Astrocyte (in vitro differentiated cells and primary cell): ENCODE data around the gene SLC6A9. TPM values are rescaled to one million over a fixed set of nuclear protein-coding genes. Genes with fewer than 3 reads are reported as not detected.

Source experiments
- DNase-seq: peaks from one replicate; pipeline ENCODE4 v3.0.0-alpha.2; 2010; ENCODE audit warnings: low read depth
- FAIRE-seq: peaks from 2 replicates; lab custom pipeline; 2011; peaks lifted over from hg19 to GRCh38; lab: Jason Lieb, UNC
- H2AFZ ChIP-seq: 2 replicates; pipeline ENCODE4 v1.6.0; 2012; ENCODE audit warnings: low read depth, low read length, inconsistent platforms
- H3K27ac ChIP-seq: 2 replicates; pipeline ENCODE4 v1.5.1; 2011; ENCODE audit warnings: low read depth, low read length, inconsistent platforms
- H3K27me3 ChIP-seq: 2 replicates; pipeline ENCODE4 v1.6.0; 2011; ENCODE audit warnings: low read length, inconsistent platforms; ENCODE audit not compliant: insufficient read depth
- H3K36me3 ChIP-seq: 2 replicates; pipeline ENCODE4 v1.5.1; 2011; ENCODE audit warnings: low read length, inconsistent platforms; ENCODE audit not compliant: insufficient read depth
- H3K4me1 ChIP-seq: 2 replicates; pipeline ENCODE4 v1.5.1; 2011; ENCODE audit warnings: low read length, inconsistent platforms; ENCODE audit not compliant: insufficient read depth
- H3K4me2 ChIP-seq: 2 replicates; pipeline ENCODE4 v1.6.0; 2012; ENCODE audit warnings: low read length, inconsistent platforms
- H3K4me3 ChIP-seq: 2 replicates; pipeline ENCODE4 v1.5.1; 2011; ENCODE audit warnings: low read depth, mild to moderate bottlenecking, low read length, inconsistent platforms; ENCODE audit not compliant: insufficient read depth
- H3K79me2 ChIP-seq: 2 replicates; pipeline ENCODE4 v1.6.0; 2012; ENCODE audit warnings: mild to moderate bottlenecking, low read length, inconsistent platforms; ENCODE audit not compliant: insufficient read depth
- H3K9ac ChIP-seq: 2 replicates; pipeline ENCODE4 v1.6.0; 2012; ENCODE audit warnings: mild to moderate bottlenecking, low read length, inconsistent platforms
- H3K9me3 ChIP-seq: 2 replicates; pipeline ENCODE4 v1.5.1; 2012; ENCODE audit warnings: low read depth, mild to moderate bottlenecking, low read length, inconsistent platforms; ENCODE audit not compliant: insufficient read depth
- H4K20me1 ChIP-seq: 2 replicates; pipeline ENCODE4 v1.6.0; 2012; ENCODE audit warnings: low read length, inconsistent platforms; ENCODE audit not compliant: insufficient read depth
- H3K27ac Mint-ChIP-seq: one replicate; pipeline ENCODE4 v1.8.0; 2021; ENCODE audit warnings: mild to moderate bottlenecking, mixed read lengths; ENCODE audit not compliant: unreplicated experiment
- H3K27me3 Mint-ChIP-seq: one replicate; pipeline ENCODE4 v1.8.0; 2021; ENCODE audit warnings: low read depth, mixed read lengths; ENCODE audit not compliant: unreplicated experiment
- H3K36me3 Mint-ChIP-seq: one replicate; pipeline ENCODE4 v1.8.0; 2021; ENCODE audit warnings: low read depth, mixed read lengths; ENCODE audit not compliant: unreplicated experiment
- H3K4me1 Mint-ChIP-seq: one replicate; pipeline ENCODE4 v1.8.0; 2021; ENCODE audit warnings: low read depth, mixed read lengths; ENCODE audit not compliant: unreplicated experiment
- H3K4me3 Mint-ChIP-seq: one replicate; pipeline ENCODE4 v1.8.0; 2021; ENCODE audit warnings: mild to moderate bottlenecking, moderate library complexity, mixed read lengths; ENCODE audit not compliant: unreplicated experiment
- H3K9me3 Mint-ChIP-seq: one replicate; pipeline ENCODE4 v1.8.0; 2021; ENCODE audit warnings: mild to moderate bottlenecking, mixed read lengths; ENCODE audit not compliant: unreplicated experiment
- EZH2 ChIP-seq: IDR thresholded peaks from 2 replicates; pipeline ENCODE4 v1.6.1; 2012; ENCODE audit warnings: mild to moderate bottlenecking, low read length, inconsistent platforms; ENCODE audit not compliant: insufficient read depth
- total RNA-seq: library from RNA; stranded (reverse); gene quantifications from 2 replicates; pipeline ENCODE4 v1.2.1, GENCODE V29; 2021
- TF ChIP-seq, protein P1 (sequence below): IDR thresholded peaks from 2 replicates; pipeline ENCODE4 v1.5.1; 2011; ENCODE audit warnings: low read depth, mild to moderate bottlenecking, inconsistent platforms, low read length, moderate library complexity; ENCODE audit not compliant: insufficient read depth

SLC6A9 gene
- total RNA-seq, 1 donor from 2014 or later: 45.2 TPM

DNA sequence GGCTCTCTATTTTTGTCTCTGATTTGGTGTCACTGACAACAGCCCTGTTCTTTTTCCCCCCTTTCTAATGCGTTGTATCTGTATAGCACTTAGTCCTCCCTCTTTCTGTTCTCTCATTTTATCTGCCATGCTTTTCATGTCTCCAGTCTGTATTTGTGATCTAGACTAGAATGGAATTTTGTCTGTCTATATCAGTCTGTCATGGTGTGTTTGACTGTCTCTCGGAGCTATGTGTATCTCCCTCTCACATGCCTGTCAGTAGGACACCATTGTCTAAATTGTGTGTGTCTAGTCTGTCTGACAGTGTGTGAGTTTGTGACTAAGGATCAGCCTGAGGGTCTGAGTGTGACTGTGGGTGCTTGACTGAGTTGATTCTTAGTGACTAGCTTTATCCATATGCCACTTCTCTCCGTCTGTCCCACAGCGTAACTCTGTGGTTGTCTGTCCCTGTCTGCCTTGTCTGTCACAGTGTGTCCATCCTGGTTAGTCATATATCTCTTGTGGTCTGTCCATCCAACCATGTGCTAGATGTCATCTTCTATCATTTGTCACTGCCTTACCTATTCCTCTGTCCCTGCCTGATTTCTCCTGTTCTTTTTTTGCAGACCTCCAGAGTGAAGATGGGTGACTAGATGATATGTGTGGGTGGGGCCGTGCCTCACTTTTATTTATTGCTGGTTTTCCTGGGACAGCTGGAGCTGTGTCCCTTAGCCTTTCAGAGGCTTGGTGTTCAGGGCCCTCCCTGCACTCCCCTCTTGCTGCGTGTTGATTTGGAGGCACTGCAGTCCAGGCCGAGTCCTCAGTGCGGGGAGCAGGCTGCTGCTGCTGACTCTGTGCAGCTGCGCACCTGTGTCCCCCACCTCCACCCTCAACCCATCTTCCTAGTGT is 53.6 kb downstream of the SLC6A9 start:
- Histone ChIP-seq H3K4me2 (peak overlapping the region; percentile 97), H3K79me2 (peaks cover 72% of the 10 kb centered on the region), H3K27ac (no peak overlapping the region), H4K20me1 (peaks cover 56% of the 10 kb centered on the region), H3K27me3 (no peaks in the 10 kb centered on the region), H2AFZ (no peak overlapping the region), H3K4me3 (no peak overlapping the region), H3K36me3 (peaks cover 24% of the 10 kb centered on the region), H3K4me1 (peaks cover 49% of the 10 kb centered on the region), H3K9ac (no peak overlapping the region), H3K9me3 (no peaks in the 10 kb centered on the region)
- peaks cover 36% of the 10 kb centered on the region for H3K4me1 Mint-ChIP-seq
- H3K9me3 Mint-ChIP-seq: no peaks in the 10 kb centered on the region
- peak overlapping the region; percentile 88 for H3K4me3 Mint-ChIP-seq
- FAIRE-seq: no peak
- TF ChIP-seq EZH2: no peak
- TF ChIP-seq, protein P1, sequence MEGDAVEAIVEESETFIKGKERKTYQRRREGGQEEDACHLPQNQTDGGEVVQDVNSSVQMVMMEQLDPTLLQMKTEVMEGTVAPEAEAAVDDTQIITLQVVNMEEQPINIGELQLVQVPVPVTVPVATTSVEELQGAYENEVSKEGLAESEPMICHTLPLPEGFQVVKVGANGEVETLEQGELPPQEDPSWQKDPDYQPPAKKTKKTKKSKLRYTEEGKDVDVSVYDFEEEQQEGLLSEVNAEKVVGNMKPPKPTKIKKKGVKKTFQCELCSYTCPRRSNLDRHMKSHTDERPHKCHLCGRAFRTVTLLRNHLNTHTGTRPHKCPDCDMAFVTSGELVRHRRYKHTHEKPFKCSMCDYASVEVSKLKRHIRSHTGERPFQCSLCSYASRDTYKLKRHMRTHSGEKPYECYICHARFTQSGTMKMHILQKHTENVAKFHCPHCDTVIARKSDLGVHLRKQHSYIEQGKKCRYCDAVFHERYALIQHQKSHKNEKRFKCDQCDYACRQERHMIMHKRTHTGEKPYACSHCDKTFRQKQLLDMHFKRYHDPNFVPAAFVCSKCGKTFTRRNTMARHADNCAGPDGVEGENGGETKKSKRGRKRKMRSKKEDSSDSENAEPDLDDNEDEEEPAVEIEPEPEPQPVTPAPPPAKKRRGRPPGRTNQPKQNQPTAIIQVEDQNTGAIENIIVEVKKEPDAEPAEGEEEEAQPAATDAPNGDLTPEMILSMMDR: no peak
- peak overlapping the region; percentile 85 for H3K27ac Mint-ChIP-seq
- no peaks in the 10 kb centered on the region for H3K27me3 Mint-ChIP-seq
- DNase-seq: no peak
- peaks cover 22% of the 10 kb centered on the region for H3K36me3 Mint-ChIP-seq

DNA sequence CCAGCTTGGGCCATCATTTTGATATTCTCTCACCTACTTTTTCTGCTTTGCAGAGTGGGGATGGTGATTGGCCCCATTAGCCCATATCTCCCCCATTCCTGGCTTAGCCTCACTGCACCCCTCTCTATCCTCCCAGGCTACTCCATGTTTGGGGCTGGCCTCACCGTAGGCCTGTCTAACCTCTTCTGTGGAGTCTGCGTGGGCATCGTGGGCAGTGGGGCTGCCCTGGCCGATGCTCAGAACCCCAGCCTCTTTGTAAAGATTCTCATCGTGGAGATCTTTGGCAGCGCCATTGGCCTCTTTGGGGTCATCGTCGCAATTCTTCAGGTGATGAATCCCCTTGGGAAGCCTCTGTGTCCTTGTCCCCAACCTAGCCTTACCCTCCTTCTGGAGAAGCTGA is 54.4 kb downstream of the SLC6A9 start:
- H3K27ac ChIP-seq: no peak overlapping the region
- H3K4me1 Mint-ChIP-seq: peaks cover 34% of the 10 kb centered on the region
- peaks cover 24% of the 10 kb centered on the region for H3K36me3 ChIP-seq
- peak overlapping the region; percentile 76 for H3K27ac Mint-ChIP-seq
- peaks cover 65% of the 10 kb centered on the region for H3K79me2 ChIP-seq
- no peak overlapping the region for H3K9ac ChIP-seq
- no peaks in the 10 kb centered on the region for H3K9me3 ChIP-seq
- peaks cover 45% of the 10 kb centered on the region for H3K4me1 ChIP-seq
- peaks cover 49% of the 10 kb centered on the region for H4K20me1 ChIP-seq
- DNase-seq: no peak
- peak overlapping the region; percentile 97 for H3K4me2 ChIP-seq
- peak overlapping the region; percentile 88 for H3K4me3 Mint-ChIP-seq
- no peak for FAIRE-seq
- H2AFZ ChIP-seq: no peak overlapping the region
- H3K4me3 ChIP-seq: no peak overlapping the region
- TF ChIP-seq, protein P1: no peak
- no peak for TF ChIP-seq EZH2
- no peaks in the 10 kb centered on the region for H3K27me3 ChIP-seq
- no peaks in the 10 kb centered on the region for H3K27me3 Mint-ChIP-seq
- peaks cover 21% of the 10 kb centered on the region for H3K36me3 Mint-ChIP-seq
- no peaks in the 10 kb centered on the region for H3K9me3 Mint-ChIP-seq

DNA sequence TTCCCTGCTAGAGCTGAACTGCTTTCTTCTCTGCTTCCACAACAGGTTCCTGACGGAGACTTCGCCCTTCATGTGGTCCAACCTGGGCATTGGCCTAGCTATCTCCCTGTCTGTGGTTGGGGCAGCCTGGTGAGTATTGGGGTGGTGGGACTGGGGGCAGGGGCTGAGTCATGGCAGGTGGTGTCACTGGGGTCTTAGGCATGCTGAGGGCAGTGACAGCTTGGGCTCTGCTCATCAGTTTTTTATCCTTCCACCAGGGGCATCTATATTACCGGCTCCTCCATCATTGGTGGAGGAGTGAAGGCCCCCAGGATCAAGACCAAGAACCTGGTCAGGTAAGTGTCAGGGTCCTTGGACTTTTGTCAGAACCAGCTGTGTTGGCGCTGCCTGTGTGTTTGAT is 55.2 kb downstream of the SLC6A9 start:
- TF ChIP-seq, protein P1: no peak
- TF ChIP-seq EZH2: no peak
- no peak overlapping the region for H2AFZ ChIP-seq
- no peak for DNase-seq
- no peaks in the 10 kb centered on the region for H3K9me3 ChIP-seq
- H3K4me1 Mint-ChIP-seq: peaks cover 34% of the 10 kb centered on the region
- H3K27me3 Mint-ChIP-seq: no peaks in the 10 kb centered on the region
- peaks cover 22% of the 10 kb centered on the region for H3K36me3 ChIP-seq
- H3K9ac ChIP-seq: peak overlapping the region; percentile 90
- peaks cover 45% of the 10 kb centered on the region for H3K4me1 ChIP-seq
- peak overlapping the region; percentile 80 for H3K4me3 ChIP-seq
- peak overlapping the region; percentile 97 for H3K4me2 ChIP-seq
- H3K27me3 ChIP-seq: no peaks in the 10 kb centered on the region
- H3K9me3 Mint-ChIP-seq: no peaks in the 10 kb centered on the region
- H3K79me2 ChIP-seq: peaks cover 63% of the 10 kb centered on the region
- H3K27ac ChIP-seq: peak overlapping the region; percentile 79
- H3K27ac Mint-ChIP-seq: peak overlapping the region; percentile 81
- peaks cover 45% of the 10 kb centered on the region for H4K20me1 ChIP-seq
- FAIRE-seq: no peak
- peak overlapping the region; percentile 88 for H3K4me3 Mint-ChIP-seq
- peaks cover 19% of the 10 kb centered on the region for H3K36me3 Mint-ChIP-seq
